Measurements from ENCODE around the gene CPE. TPM values are rescaled to one million over a fixed set of nuclear protein-coding genes. Genes with fewer than 3 reads are reported as not detected.

CPE gene
- total RNA-seq, 4 donors from 2014 or later = 25.2 to 66.2 (median 41.9) TPM

- intact Hi-C loops (cut with DNase I; ENCODE audit: low total_unique reads) = no loop called here
- TF ChIP-seq CTCF (IDR thresholded peaks at IDR 0.05) (no peak), POLR2A (IDR thresholded peaks at IDR 0.05) (no peak)
- H3K4me3 ChIP-seq (ENCODE audit: low read depth, poor library complexity, severe bottlenecking) = no peak overlapping the region
- no peak for DNase-seq (ENCODE audit: low spot score in 2 of 2)
- WGBS, 2 donors = 81 to 95% methylated on average over 2 of the region's 2 CpGs
Measured at GRCh38 chr4:165470009-165470408, 91.2 kb downstream of the CPE start.

- 51 to 91% methylated on average over 2 of the region's 2 CpGs for WGBS, 2 donors
- no peak for DNase-seq (ENCODE audit: low spot score in 2 of 2)
- no peak overlapping the region for H3K4me3 ChIP-seq (ENCODE audit: low read depth, poor library complexity, severe bottlenecking)
- TF ChIP-seq POLR2A (IDR thresholded peaks at IDR 0.05) = no peak
- TF ChIP-seq CTCF (IDR thresholded peaks at IDR 0.05) = no peak
- intact Hi-C loops (cut with DNase I; ENCODE audit: low total_unique reads) = no loop called here
Measured at GRCh38 chr4:165472943-165473676, 94.3 kb downstream of the CPE start.

- intact Hi-C loops (cut with DNase I; ENCODE audit: low total_unique reads) = no loop called here
- TF ChIP-seq CTCF (IDR thresholded peaks at IDR 0.05) (no peak), POLR2A (IDR thresholded peaks at IDR 0.05) (no peak)
- H3K4me3 ChIP-seq (ENCODE audit: low read depth, poor library complexity, severe bottlenecking) = no peak overlapping the region
- DNase-seq (ENCODE audit: low spot score in 2 of 2) = no peak
- WGBS, 2 donors = 87 to 91% methylated on average over 8 of the region's 8 CpGs
Measured at GRCh38 chr4:165474784-165475705, 96.2 kb downstream of the CPE start.

GRCh38 chr4:165475706-165476070 is 96.9 kb downstream of the CPE start:
- H3K4me3 ChIP-seq (ENCODE audit: low read depth, poor library complexity, severe bottlenecking) = no peak overlapping the region
- no peak for DNase-seq (ENCODE audit: low spot score in 2 of 2)
- no peak for TF ChIP-seq CTCF (IDR thresholded peaks at IDR 0.05)
- no peak for TF ChIP-seq POLR2A (IDR thresholded peaks at IDR 0.05)
- intact Hi-C loops (cut with DNase I; ENCODE audit: low total_unique reads) = no loop called here
- 96 to 99% methylated on average over 4 of the region's 4 CpGs for WGBS, 2 donors

- intact Hi-C loops (cut with DNase I; ENCODE audit: low total_unique reads) = no loop called here
- DNase-seq (ENCODE audit: low spot score in 2 of 2) = no peak
- no peak for TF ChIP-seq POLR2A (IDR thresholded peaks at IDR 0.05)
- TF ChIP-seq CTCF (IDR thresholded peaks at IDR 0.05) = no peak
- 81% methylated on average over 14 of the region's 14 CpGs for WGBS, 2 donors
- no peak overlapping the region for H3K4me3 ChIP-seq (ENCODE audit: low read depth, poor library complexity, severe bottlenecking)
Measured at GRCh38 chr4:165476214-165477098, 97.6 kb downstream of the CPE start.

All from lower leg skin (tissue), 4 donors.